T-cell (primary cell): Measurements from ENCODE around the gene HGF. TPM values are rescaled to one million over a fixed set of nuclear protein-coding genes. Genes with fewer than 3 reads are reported as not detected.

Source experiments
- ATAC-seq, 4 experiments: fragments of 200-7000 bp in 3 of 4; fragments of 150-1000 bp in 1 of 4; cut with Tn5 transposase; replicated peaks in 1 of 4; 1 replicate in 3 of 4; 2 replicates in 1 of 4; pipeline ENCODE4 v1.10.0; 2021; ENCODE audit warnings: moderate library complexity in 3 of 4, mild to moderate bottlenecking in 2 of 4, moderate number of reproducible peaks in 1 of 4
- CTCF ChIA-PET, 2 donors: fragments of 300-600 bp; sonication (Branson Sonifier 250); formaldehyde crosslinking; loops; one replicate each; lab custom pipeline; 2022; ENCODE audit warnings: antibody characterized with exemption in 2 of 2; lab: Charles Lee
- POLR2A ChIA-PET, 2 donors: fragments of 300-600 bp; sonication (Branson Sonifier 250); formaldehyde crosslinking; loops; one replicate each; lab custom pipeline; 2022; ENCODE audit warnings: antibody characterized with exemption in 2 of 2; lab: Charles Lee
- DNase-seq, 35 experiments: peaks; one replicate each; pipeline versions ENCODE4 v3.0.0 to v3.0.0-alpha.2; 2013 to 2023
- H3K27ac ChIP-seq: one replicate; pipeline ENCODE4 v1.5.1; 2013; ENCODE audit warnings: low read length
- H3K27me3 ChIP-seq, 2 experiments: replicated peaks in 1 of 2; 1 replicate in 1 of 2; 2 replicates in 1 of 2; pipeline versions ENCODE4 v1.6.1 to v1.7.0; 2013; ENCODE audit warnings: low read length in 1 of 2, mixed read lengths in 1 of 2; ENCODE audit not compliant: control insufficient read depth in 2 of 2, insufficient read depth in 2 of 2; ENCODE audit errors: extremely low read depth in 1 of 2
- H3K36me3 ChIP-seq, 2 donors: 1 replicate in 1 of 2; 2 replicates in 1 of 2; pipeline versions ENCODE4 v1.6.1 to v1.7.0; 2013; ENCODE audit warnings: low read length in 1 of 2; ENCODE audit not compliant: control insufficient read depth in 2 of 2, insufficient read depth in 1 of 2; ENCODE audit errors: extremely low read depth in 1 of 2
- H3K4me1 ChIP-seq, 2 experiments: 1 replicate in 1 of 2; 2 replicates in 1 of 2; pipeline versions ENCODE4 v1.6.1 to v1.7.0; 2013; ENCODE audit warnings: low read length in 2 of 2, mixed read lengths in 1 of 2; ENCODE audit not compliant: insufficient read depth in 2 of 2, control insufficient read depth in 1 of 2; ENCODE audit errors: extremely low read depth in 1 of 2
- H3K4me3 ChIP-seq, 2 donors: 1 replicate in 1 of 2; 2 replicates in 1 of 2; pipeline versions ENCODE4 v1.5.1 to v1.7.0; 2013; ENCODE audit warnings: mild to moderate bottlenecking in 2 of 2, low read length in 1 of 2, moderate library complexity in 1 of 2; ENCODE audit not compliant: control insufficient read depth in 1 of 2; ENCODE audit errors: extremely low read depth in 1 of 2
- H3K9me3 ChIP-seq: 2 replicates; pipeline ENCODE4 v1.7.0; 2013
- H3K27ac Mint-ChIP-seq, 2 donors: one replicate each; pipeline ENCODE4 v1.8.0; 2020 to 2021; ENCODE audit warnings: mild to moderate bottlenecking in 2 of 2, mixed read lengths in 2 of 2
- H3K27me3 Mint-ChIP-seq, 2 donors: one replicate each; pipeline ENCODE4 v1.8.0; 2021 to 2022; ENCODE audit warnings: mixed read lengths in 2 of 2
- H3K36me3 Mint-ChIP-seq: one replicate; pipeline ENCODE4 v1.8.0; 2021; ENCODE audit warnings: mixed read lengths
- H3K4me1 Mint-ChIP-seq, 3 donors: one replicate each; pipeline ENCODE4 v1.8.0; 2020 to 2022; ENCODE audit warnings: mixed read lengths in 3 of 3, mild to moderate bottlenecking in 1 of 3
- H3K4me3 Mint-ChIP-seq, 3 donors: one replicate each; pipeline ENCODE4 v1.8.0; 2020 to 2022; ENCODE audit warnings: mild to moderate bottlenecking in 3 of 3, mixed read lengths in 3 of 3, moderate library complexity in 3 of 3
- H3K9me3 Mint-ChIP-seq, 3 donors: one replicate each; pipeline ENCODE4 v1.8.0; 2020 to 2022; ENCODE audit warnings: mixed read lengths in 3 of 3
- WGBS: methylation state at CpG from one replicate; pipeline ENCODE4 v1.1.5; 2013; ENCODE audit warnings: missing lambda C conversion rate; ENCODE audit not compliant: insufficient coverage; 5-methylcytosine and 5-hydroxymethylcytosine counted together
- total RNA-seq, 35 experiments: library from RNA in 6 of 35; stranded (reverse) in 6 of 35; fragments of 120-200 nt in 1 of 35; gene quantifications; one replicate each; pipeline versions ENCODE4 v1.2.1 to v1.2.4 and lab custom pipeline; 2013 to 2026

Gene HGF
- total RNA-seq, 5 donors from 2014 or later (not counting 1 experiment from before 2014, with no cell fraction given): 0.32 TPM; not detected in 4

- Histone ChIP-seq H3K4me3 (no peak overlapping the region), H3K27me3 (no peaks in the 10 kb centered on the region), H3K27ac (no peak overlapping the region), H3K9me3 (no peaks in the 10 kb centered on the region), H3K36me3 (no peaks in the 10 kb centered on the region), H3K4me1 (no peaks in the 10 kb centered on the region)
- H3K9me3 Mint-ChIP-seq: peaks cover 6 to 29% (median 13%) of the 10 kb centered on the region in 3 donors
- ATAC-seq: no peak
- ChIA-PET POLR2A (no interaction called here), CTCF (interaction anchor here in 1 of 2 donors (1.5 kb wide), 1 partner anchor 9 kb away, joined by 3 read pairs; no protein-coding TSS in a partner anchor)
- no peaks in the 10 kb centered on the region for H3K36me3 Mint-ChIP-seq
- WGBS: no CpG with 5 or more reads among the region's 1 CpG
- no peaks in the 10 kb centered on the region for H3K27me3 Mint-ChIP-seq
- H3K4me1 Mint-ChIP-seq: no peaks in the 10 kb centered on the region
- no peak for DNase-seq
- H3K27ac Mint-ChIP-seq: no peak overlapping the region
- H3K4me3 Mint-ChIP-seq: no peak overlapping the region
Measured at GRCh38 chr7:81662531-81662930, 107.3 kb downstream of the HGF start.

- no peak for DNase-seq
- Histone ChIP-seq H3K4me3 (no peak overlapping the region), H3K36me3 (no peaks in the 10 kb centered on the region), H3K9me3 (no peaks in the 10 kb centered on the region), H3K27me3 (no peaks in the 10 kb centered on the region), H3K4me1 (no peaks in the 10 kb centered on the region), H3K27ac (no peak overlapping the region)
- no peak for ATAC-seq
- H3K36me3 Mint-ChIP-seq: no peaks in the 10 kb centered on the region
- H3K9me3 Mint-ChIP-seq: peaks cover 6 to 36% (median 13%) of the 10 kb centered on the region in 3 donors
- no peaks in the 10 kb centered on the region for H3K27me3 Mint-ChIP-seq
- 83% methylated on average over 2 of the region's 3 CpGs for WGBS
- no peaks in the 10 kb centered on the region for H3K4me1 Mint-ChIP-seq
- POLR2A ChIA-PET: no interaction called here
- H3K27ac Mint-ChIP-seq: no peak overlapping the region
- CTCF ChIA-PET: no interaction called here
- no peak overlapping the region for H3K4me3 Mint-ChIP-seq
Measured at GRCh38 chr7:81659697-81660395, 110.0 kb downstream of the HGF start.

GRCh38 chr7:81657551-81657950 lies 112.3 kb downstream of the HGF start:
- no peak for DNase-seq
- Mint-ChIP-seq H3K36me3 (no peaks in the 10 kb centered on the region), H3K4me3 (no peak overlapping the region), H3K27ac (no peak overlapping the region), H3K27me3 (no peaks in the 10 kb centered on the region), H3K9me3 (peaks cover 3 to 36% (median 7%) of the 10 kb centered on the region in 3 donors), H3K4me1 (no peaks in the 10 kb centered on the region)
- Histone ChIP-seq H3K27me3 (no peaks in the 10 kb centered on the region), H3K36me3 (no peaks in the 10 kb centered on the region), H3K4me1 (no peaks in the 10 kb centered on the region), H3K4me3 (no peak overlapping the region), H3K27ac (no peak overlapping the region), H3K9me3 (no peaks in the 10 kb centered on the region)
- CTCF ChIA-PET: no interaction called here
- POLR2A ChIA-PET: no interaction called here
- ATAC-seq: no peak

- no peak overlapping the region for H3K27ac ChIP-seq
- ChIA-PET POLR2A (no interaction called here), CTCF (no interaction called here)
- Mint-ChIP-seq H3K4me1 (no peaks in the 10 kb centered on the region), H3K27ac (no peak overlapping the region), H3K9me3 (peaks cover 9 to 36% (median 11%) of the 10 kb centered on the region in 3 donors), H3K27me3 (no peaks in the 10 kb centered on the region), H3K36me3 (no peaks in the 10 kb centered on the region), H3K4me3 (no peak overlapping the region)
- no peaks in the 10 kb centered on the region for H3K36me3 ChIP-seq
- no peak overlapping the region for H3K4me3 ChIP-seq
- H3K9me3 ChIP-seq: no peaks in the 10 kb centered on the region
- no peaks in the 10 kb centered on the region for H3K27me3 ChIP-seq
- H3K4me1 ChIP-seq: no peaks in the 10 kb centered on the region
- DNase-seq (no peak), ATAC-seq (no peak)
- WGBS: no CpG with 5 or more reads among the region's 1 CpG
Measured at GRCh38 chr7:81655271-81655670, 114.6 kb downstream of the HGF start.

- CTCF ChIA-PET: no interaction called here
- no peak for ATAC-seq
Measured at GRCh38 chr7:81652225-81652624, 117.6 kb downstream of the HGF start.

More at GRCh38 chr7:81652225-81652624, 117.6 kb downstream of the HGF start:
- H3K27ac ChIP-seq: no peak overlapping the region
- POLR2A ChIA-PET: no interaction called here
- H3K4me1 ChIP-seq: no peaks in the 10 kb centered on the region
- no peaks in the 10 kb centered on the region for H3K9me3 ChIP-seq
- no peaks in the 10 kb centered on the region for H3K27me3 ChIP-seq
- Mint-ChIP-seq H3K27ac (no peak overlapping the region), H3K9me3 (peaks cover 6 to 47% (median 11%) of the 10 kb centered on the region in 3 donors), H3K4me1 (no peaks in the 10 kb centered on the region), H3K27me3 (no peaks in the 10 kb centered on the region), H3K4me3 (no peak overlapping the region), H3K36me3 (no peaks in the 10 kb centered on the region)
- WGBS: no CpG with 5 or more reads among the region's 1 CpG
- no peaks in the 10 kb centered on the region for H3K36me3 ChIP-seq
- no peak overlapping the region for H3K4me3 ChIP-seq
- DNase-seq: no peak
